Ectodermal cell (in vitro differentiated cells): ENCODE results near the gene LRMDA.

Experiments used
- H3K27ac ChIP-seq: 2 replicates; pipeline ENCODE4 v1.7.0; 2013; ENCODE audit warnings: mild to moderate bottlenecking, low read depth, low read length; ENCODE audit not compliant: insufficient read depth, poor library complexity, severe bottlenecking
- H3K27me3 ChIP-seq: 2 replicates; pipeline ENCODE4 v1.7.0; 2013; ENCODE audit warnings: mild to moderate bottlenecking, low read length; ENCODE audit not compliant: insufficient read depth, control insufficient read depth, poor library complexity, severe bottlenecking
- H3K36me3 ChIP-seq: one replicate; pipeline ENCODE4 v1.7.0; 2013; ENCODE audit warnings: low read length; ENCODE audit not compliant: control insufficient read depth, insufficient read depth
- H3K4me1 ChIP-seq: one replicate; pipeline ENCODE4 v1.7.0; 2013; ENCODE audit warnings: low read length; ENCODE audit not compliant: control insufficient read depth, insufficient read depth
- H3K4me3 ChIP-seq: 2 replicates; pipeline ENCODE4 v1.7.0; 2013; ENCODE audit warnings: low read depth, low read length, control low read depth; ENCODE audit not compliant: insufficient read depth
- H3K9me3 ChIP-seq: 2 replicates; pipeline ENCODE4 v1.7.0; 2013; ENCODE audit warnings: mild to moderate bottlenecking, low read length, moderate library complexity; ENCODE audit not compliant: control insufficient read depth
- WGBS, 2 experiments: methylation state at CpG; one replicate each; pipeline ENCODE4 v1.1.7; 2013; ENCODE audit warnings: missing lambda C conversion rate in 2 of 2; 5-methylcytosine and 5-hydroxymethylcytosine counted together

Gene LRMDA

GRCh38 chr10:75773813-75774782 is 342.7 kb downstream of the LRMDA start:
- Histone ChIP-seq H3K27ac (no peak overlapping the region), H3K36me3 (no peaks in the 10 kb centered on the region), H3K4me3 (no peak overlapping the region), H3K9me3 (no peaks in the 10 kb centered on the region), H3K4me1 (no peaks in the 10 kb centered on the region), H3K27me3 (no peaks in the 10 kb centered on the region)
- 93 to 100% methylated on average over 3 of the region's 3 CpGs for WGBS, 2 experiments

DNA sequence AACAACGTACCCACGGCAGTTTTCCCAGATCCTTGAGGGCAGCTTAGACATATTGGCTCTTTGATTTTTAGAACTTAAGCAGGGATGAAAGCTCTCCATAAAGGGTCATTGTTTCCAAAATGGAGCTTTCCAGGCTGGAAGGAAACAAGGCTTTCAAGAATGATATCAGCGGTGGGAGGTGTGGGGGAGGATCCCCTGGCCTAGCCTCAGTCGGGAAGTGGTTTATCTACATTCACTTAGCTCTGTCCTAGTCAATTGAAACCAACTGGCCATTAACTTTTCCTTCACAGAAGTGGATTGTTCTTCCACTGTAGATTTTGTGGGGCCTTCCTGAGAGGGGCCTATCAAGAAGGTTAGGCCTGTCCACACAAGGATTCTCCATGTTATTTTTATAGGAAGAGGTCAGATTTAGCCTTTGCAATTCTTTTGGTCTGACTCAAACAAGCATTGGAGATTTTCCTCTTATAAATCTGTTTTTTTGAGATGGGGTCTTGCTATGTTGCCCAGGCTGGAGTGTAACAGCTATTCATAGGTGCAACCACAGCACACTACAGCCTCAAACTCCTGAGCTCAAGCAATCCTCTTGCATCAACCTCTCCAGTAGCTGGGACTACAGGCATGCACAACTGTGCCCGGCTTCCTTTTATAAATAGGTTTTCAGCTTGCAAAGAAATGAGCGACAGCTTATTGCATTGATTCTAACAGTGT is 343.5 kb downstream of the LRMDA start:
- WGBS, 2 experiments: 88 to 94% methylated on average over 6 of the region's 6 CpGs
- Histone ChIP-seq H3K9me3 (no peaks in the 10 kb centered on the region), H3K27me3 (no peaks in the 10 kb centered on the region), H3K27ac (no peak overlapping the region), H3K4me1 (no peaks in the 10 kb centered on the region), H3K4me3 (no peak overlapping the region), H3K36me3 (no peaks in the 10 kb centered on the region)

DNA sequence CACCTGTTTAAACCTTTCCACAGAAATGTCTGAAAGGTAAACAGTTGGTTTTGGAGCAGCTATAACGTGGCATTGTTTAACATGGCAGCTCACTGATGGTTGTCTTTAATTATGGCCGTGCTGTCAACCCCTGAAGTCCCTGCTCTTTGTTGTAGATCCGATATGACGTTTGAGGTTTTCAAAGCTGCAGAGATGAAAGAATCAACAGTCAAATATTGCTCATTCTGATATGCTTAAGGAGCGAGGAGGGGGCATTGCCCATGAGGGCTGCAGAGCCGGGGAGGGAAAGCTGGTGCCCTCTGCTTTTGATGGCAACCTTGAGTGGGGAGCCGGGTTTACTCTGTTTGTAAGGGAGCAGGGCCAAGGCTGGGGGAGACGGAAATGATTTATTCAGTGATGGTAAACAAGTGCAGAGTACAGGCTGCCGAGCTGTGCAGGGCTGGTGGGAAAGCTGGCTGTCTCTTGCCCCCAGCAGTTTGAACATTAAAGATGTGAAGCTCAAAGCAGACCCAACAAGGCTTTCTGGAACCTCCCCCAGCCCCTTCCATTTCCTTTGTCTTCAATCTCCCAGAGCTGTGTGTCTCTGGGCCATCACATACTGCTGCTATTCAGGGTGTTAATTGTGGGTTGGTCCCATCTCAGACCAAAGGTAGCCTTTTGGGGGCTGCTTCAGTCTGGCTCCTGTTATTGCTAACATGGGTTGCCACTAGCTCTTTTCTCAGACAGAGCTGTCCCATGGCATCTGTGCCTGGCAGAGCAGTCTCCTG is 345.5 kb downstream of the LRMDA start:
- Histone ChIP-seq H3K9me3 (no peaks in the 10 kb centered on the region), H3K27ac (no peak overlapping the region), H3K27me3 (no peaks in the 10 kb centered on the region), H3K4me1 (peaks cover 2% of the 10 kb centered on the region), H3K36me3 (no peaks in the 10 kb centered on the region), H3K4me3 (no peak overlapping the region)
- WGBS, 2 experiments: 92 to 93% methylated on average over 9 of the region's 9 CpGs

DNA sequence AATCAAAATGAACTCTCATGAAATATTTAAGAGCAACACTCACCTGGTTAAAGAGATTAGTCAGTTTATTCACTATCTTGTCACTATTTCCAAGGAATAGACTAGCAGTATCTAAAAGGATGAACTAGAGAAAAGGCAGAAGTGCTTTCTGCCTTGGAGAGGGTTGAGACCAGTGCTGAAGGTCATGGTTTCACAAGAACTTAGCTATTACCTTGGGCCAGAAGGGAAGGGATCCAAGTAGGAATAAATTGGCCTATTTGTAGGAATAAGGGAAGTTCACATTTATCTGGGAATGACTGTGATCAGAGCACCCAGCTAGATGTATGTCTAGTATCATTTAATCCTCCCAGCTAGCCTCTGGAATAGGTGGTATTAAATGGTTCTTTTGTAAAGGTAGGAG is 347.2 kb downstream of the LRMDA start:
- no peaks in the 10 kb centered on the region for H3K27me3 ChIP-seq
- H3K36me3 ChIP-seq: no peaks in the 10 kb centered on the region
- H3K4me1 ChIP-seq: peaks cover 7% of the 10 kb centered on the region
- no peaks in the 10 kb centered on the region for H3K9me3 ChIP-seq
- H3K27ac ChIP-seq: no peak overlapping the region
- H3K4me3 ChIP-seq: no peak overlapping the region

DNA sequence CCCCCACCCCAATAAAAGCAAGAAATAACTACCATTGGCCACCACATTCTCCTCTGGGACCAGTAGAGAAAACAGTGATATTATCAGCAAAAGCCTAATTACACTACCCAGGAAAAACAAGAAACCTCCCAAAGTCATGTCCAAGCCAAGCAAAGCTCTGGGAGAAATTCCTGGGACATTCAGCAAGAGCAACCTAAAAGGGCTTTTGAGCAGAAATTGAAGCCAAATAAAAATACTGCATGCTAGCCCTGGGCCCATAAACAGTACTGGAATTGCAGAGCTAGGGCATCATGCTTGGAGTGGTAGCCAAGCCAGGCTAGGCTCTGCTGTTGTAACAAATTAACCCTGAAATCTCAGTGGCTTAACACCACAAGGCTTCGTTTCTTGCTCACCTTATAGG is 347.9 kb downstream of the LRMDA start:
- H3K9me3 ChIP-seq: no peaks in the 10 kb centered on the region
- WGBS, 2 experiments: 86 to 88% methylated on average over 1 of the region's 1 CpG
- H3K36me3 ChIP-seq: no peaks in the 10 kb centered on the region
- H3K4me1 ChIP-seq: peaks cover 7% of the 10 kb centered on the region
- H3K4me3 ChIP-seq: no peak overlapping the region
- H3K27me3 ChIP-seq: no peaks in the 10 kb centered on the region
- H3K27ac ChIP-seq: no peak overlapping the region

- Histone ChIP-seq H3K4me1 (peaks cover 7% of the 10 kb centered on the region), H3K27ac (no peak overlapping the region), H3K27me3 (no peaks in the 10 kb centered on the region), H3K36me3 (no peaks in the 10 kb centered on the region), H3K4me3 (no peak overlapping the region), H3K9me3 (no peaks in the 10 kb centered on the region)
- WGBS, 2 experiments: 83 to 84% methylated on average over 17 to 18 of the region's 18 CpGs
Observed at GRCh38 chr10:75782463-75783248, 351.2 kb downstream of the LRMDA start.

GRCh38 chr10:75788394-75789205 is 357.2 kb downstream of the LRMDA start:
- Histone ChIP-seq H3K9me3 (no peaks in the 10 kb centered on the region), H3K36me3 (no peaks in the 10 kb centered on the region), H3K4me1 (no peaks in the 10 kb centered on the region), H3K27me3 (no peaks in the 10 kb centered on the region), H3K27ac (no peak overlapping the region), H3K4me3 (no peak overlapping the region)
- WGBS, 2 experiments: 76 to 78% methylated on average over 2 to 4 of the region's 4 CpGs

DNA sequence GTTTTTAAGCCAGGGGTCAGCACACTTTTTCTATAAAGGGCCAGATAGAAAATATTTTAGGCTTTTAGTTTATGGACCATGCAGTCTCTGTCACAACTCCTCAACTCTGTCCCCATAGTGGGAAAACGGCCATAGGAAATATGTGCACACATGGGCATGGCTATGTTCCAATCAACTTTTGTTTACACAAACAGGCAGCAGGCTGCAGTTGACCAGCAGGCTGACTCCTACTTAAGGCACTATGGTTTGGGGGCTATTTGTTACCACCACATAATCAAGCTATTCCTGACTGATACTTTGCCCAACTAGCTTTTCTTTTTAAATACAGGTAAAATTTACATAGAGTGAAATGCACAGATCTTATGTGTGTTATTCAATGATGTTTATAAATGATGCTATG is 362.4 kb downstream of the LRMDA start:
- H3K4me1 ChIP-seq: no peaks in the 10 kb centered on the region
- no peaks in the 10 kb centered on the region for H3K36me3 ChIP-seq
- H3K27me3 ChIP-seq: no peaks in the 10 kb centered on the region
- H3K27ac ChIP-seq: no peak overlapping the region
- no peaks in the 10 kb centered on the region for H3K9me3 ChIP-seq
- H3K4me3 ChIP-seq: no peak overlapping the region
- WGBS, 2 experiments: 85 to 95% methylated on average over 1 of the region's 1 CpG

DNA sequence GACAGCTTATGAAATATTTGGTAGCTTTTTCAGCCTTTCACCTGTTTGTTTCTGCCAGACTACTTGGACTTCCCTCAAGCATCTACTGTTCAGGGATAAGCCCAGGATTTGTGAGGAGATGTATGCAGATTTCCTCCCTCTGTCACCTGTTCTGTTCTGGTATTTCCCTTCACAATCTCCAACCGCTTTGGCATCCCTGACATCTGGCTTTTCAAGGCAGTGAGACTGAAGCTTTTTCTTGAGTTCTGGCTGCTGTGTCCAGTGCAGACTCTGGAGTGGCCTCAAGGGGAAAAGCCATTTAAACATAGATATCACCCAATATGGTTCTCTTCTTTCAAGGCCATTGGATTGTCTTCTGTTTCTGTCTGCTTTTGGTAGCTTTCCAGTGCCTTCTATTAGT is 369.7 kb downstream of the LRMDA start:
- H3K4me3 ChIP-seq: no peak overlapping the region
- no peaks in the 10 kb centered on the region for H3K9me3 ChIP-seq
- WGBS, 2 experiments: 84 to 85% methylated on average over 1 of the region's 1 CpG
- no peaks in the 10 kb centered on the region for H3K27me3 ChIP-seq
- no peaks in the 10 kb centered on the region for H3K4me1 ChIP-seq
- H3K27ac ChIP-seq: no peak overlapping the region
- no peaks in the 10 kb centered on the region for H3K36me3 ChIP-seq
